GM12878 (cell line): Measurements from ENCODE around the gene SEPTIN10. TPM values are rescaled to one million over a fixed set of nuclear protein-coding genes. Genes with fewer than 3 reads are reported as not detected.
"Not testable (repeated sequence)": the region's sequence is repeated elsewhere in the genome, so short reads cannot be mapped to it uniquely, and the experiment has no call there.

Experiments used
- ATAC-seq: fragments of 200-7000 bp; cut with Tn5 transposase; 3 replicates; pipeline ENCODE4 v1.9.1; 2020; ENCODE audit warnings: mild to moderate bottlenecking, moderate library complexity
- BruUV-seq: library from RNA; stranded (reverse); fragments of 400-500 nt; replicated peaks from 2 replicates; lab custom pipeline; 2021; lab: Mats Ljungman, UMichigan
- CTCF ChIA-PET: fragments of 300-600 bp; sonication (Branson Sonifier 250); formaldehyde crosslinking; extraction: SDS; loops from one replicate; lab custom pipeline; 2021; ENCODE audit warnings: inconsistent platforms; lab: Yijun Ruan, JAX
- POLR2A ChIA-PET: fragments of 350-600 bp; formaldehyde crosslinking; extraction: SDS; loops from one replicate; lab custom pipeline; 2021; ENCODE audit warnings: inconsistent platforms; lab: Charles Lee
- RAD21 ChIA-PET: fragments of 300-600 bp; sonication (Branson Sonifier 250); formaldehyde crosslinking; loops from one replicate; lab custom pipeline; 2023; ENCODE audit warnings: antibody characterized with exemption; ENCODE audit not compliant: unreplicated experiment; lab: Charles Lee
- SMC1A ChIA-PET: fragments of 300-600 bp; sonication (Branson Sonifier 250); formaldehyde crosslinking; loops from one replicate; lab custom pipeline; 2023; ENCODE audit not compliant: unreplicated experiment, uncharacterized antibody; lab: Charles Lee
- DNase-seq: peaks from one replicate; pipeline ENCODE4 v3.0.0-alpha.2; 2011; ENCODE audit warnings: low read depth, low spot score
- FAIRE-seq: peaks from 3 replicates; lab custom pipeline; 2011; peaks lifted over from hg19 to GRCh38; lab: Jason Lieb, UNC
- H2AFZ ChIP-seq: 2 replicates; pipeline ENCODE4 v1.6.0; 2011; ENCODE audit warnings: low read depth, low read length, control low read depth; ENCODE audit not compliant: control insufficient read depth
- H3K27ac ChIP-seq: 2 replicates; pipeline ENCODE4 v1.5.1; 2011; ENCODE audit warnings: control low read depth; ENCODE audit not compliant: control insufficient read depth, insufficient read depth
- H3K27me3 ChIP-seq, 2 experiments: replicated peaks in 1 of 2; 2 replicates each; pipeline versions ENCODE4 v1.6.0 to v1.6.1; 2011; ENCODE audit warnings: low read length in 1 of 2; ENCODE audit not compliant: control insufficient read depth in 2 of 2, insufficient read depth in 2 of 2
- H3K36me3 ChIP-seq, 2 experiments: 2 replicates each; pipeline ENCODE4 v1.5.1; 2011; ENCODE audit warnings: low read length in 1 of 2; ENCODE audit not compliant: control insufficient read depth in 2 of 2, insufficient read depth in 2 of 2
- H3K4me1 ChIP-seq: 2 replicates; pipeline ENCODE4 v1.6.1; 2011; ENCODE audit warnings: mild to moderate bottlenecking, low read length, moderate library complexity, mixed read lengths; ENCODE audit not compliant: control insufficient read depth, insufficient read depth
- H3K4me2 ChIP-seq: 2 replicates; pipeline ENCODE4 v1.6.0; 2011; ENCODE audit warnings: control low read depth; ENCODE audit not compliant: control insufficient read depth, insufficient read depth
- H3K4me3 ChIP-seq: fragments of 200-600 bp; sonication (generic); 2 replicates; pipeline ENCODE4 v1.5.1; 2016
- H3K79me2 ChIP-seq: 2 replicates; pipeline ENCODE4 v1.6.0; 2011; ENCODE audit warnings: low read length; ENCODE audit not compliant: control insufficient read depth, insufficient read depth
- H3K9ac ChIP-seq: 2 replicates; pipeline ENCODE4 v1.8.0; 2011; ENCODE audit warnings: low read length, control low read depth, mixed read lengths; ENCODE audit not compliant: control insufficient read depth, insufficient read depth
- H3K9me3 ChIP-seq: replicated peaks from 3 replicates; pipeline ENCODE4 v1.5.1; 2011; ENCODE audit warnings: mild to moderate bottlenecking, low read length; ENCODE audit not compliant: control insufficient read depth, insufficient read depth
- H4K20me1 ChIP-seq: 2 replicates; pipeline ENCODE4 v1.6.0; 2011; ENCODE audit not compliant: control insufficient read depth, insufficient read depth
- BMI1 ChIP-seq: fragments of 450-650 bp; IDR thresholded peaks from 2 replicates; pipeline ENCODE4 v1.6.1; 2016; ENCODE audit warnings: mild to moderate bottlenecking, moderate library complexity, borderline replicate concordance
- CHD4 ChIP-seq: fragments of 200-600 bp; sonication (generic); IDR thresholded peaks from 2 replicates; pipeline ENCODE4 v1.6.1; 2016; ENCODE audit warnings: mild to moderate bottlenecking
- FOXM1 ChIP-seq: IDR thresholded peaks from 2 replicates; pipeline ENCODE4 v1.6.1; 2012; ENCODE audit warnings: low read depth, mild to moderate bottlenecking, inconsistent platforms, low read length, moderate library complexity
- JUND ChIP-seq: IDR thresholded peaks from 2 replicates; pipeline ENCODE4 v1.6.1; 2012; ENCODE audit warnings: low read depth, mild to moderate bottlenecking, low read length, improper control_type of control experiment, moderate library complexity
- SUPT20H ChIP-seq: IDR thresholded peaks from 2 replicates; pipeline ENCODE4 v1.6.1; 2011; ENCODE audit warnings: low read depth, mild to moderate bottlenecking, low read length, moderate library complexity, borderline replicate concordance; ENCODE audit not compliant: control insufficient read depth
- TCF3 ChIP-seq: IDR thresholded peaks from 2 replicates; pipeline ENCODE4 v1.6.1; 2012; ENCODE audit warnings: low read depth, mild to moderate bottlenecking, low read length, borderline replicate concordance; ENCODE audit not compliant: insufficient read depth
- whole genome bisulfite sequencing: methylation state at CpG from one replicate; pipeline ENCODE4 v1.1.6; 2016; ENCODE audit warnings: low lambda C conversion rate; ENCODE audit not compliant: insufficient replicate concordance, insufficient coverage; ENCODE audit errors: missing lambda C conversion rate; 5-methylcytosine and 5-hydroxymethylcytosine counted together
- in situ Hi-C: fragments of 300-500 bp; cut with MboI; formaldehyde crosslinking; loops from 9 replicates; pipeline ENCODE4 v1.14.3; 2018; ENCODE audit warnings: mixed read lengths
- intact Hi-C: fragments of 100-400 bp; cut with micrococcal nuclease; formaldehyde crosslinking; loops from one replicate; pipeline ENCODE4 v1.14.2; 2022; ENCODE audit not compliant: unreplicated experiment
- polyA plus RNA-seq, 11 experiments: library from polyadenylated mRNA; depleted of rRNA in 4 of 11; unstranded in 6 of 11; stranded (reverse) in 5 of 11; fragments of >200 nt; fragmentation: Nextera tagmentation in 4 of 11; fragmentation: Illumina TruSeq in 1 of 11; extraction: Ambion mirVana in 4 of 11; extraction: Trizol in 1 of 11; gene quantifications; 1 replicate in 1 of 11; 2 replicates in 10 of 11; pipeline versions ENCODE4 v1.2.1 to v1.2.3, GENCODE V29; 2011 to 2016; ENCODE audit warnings: inconsistent platforms in 2 of 11, missing spikeins in 2 of 11, low read depth in 1 of 11
- total RNA-seq, 4 experiments: library from RNA; depleted of rRNA in 3 of 4; stranded (reverse); fragments of >200 nt in 3 of 4; fragmentation: Illumina TruSeq in 1 of 4; extraction: Trizol in 1 of 4; gene quantifications; 2 replicates each; pipeline versions ENCODE4 v1.2.1 to v1.2.3, GENCODE V29; 2013 to 2021
- TF ChIP-seq, protein P1 (sequence below): fragments of 450-650 bp; formaldehyde crosslinking; IDR thresholded peaks from 2 replicates; pipeline ENCODE4 v1.5.0; 2022; ENCODE audit warnings: mild to moderate bottlenecking, missing genetic modification characterization

The SEPTIN10 gene
- total and polyA plus RNA-seq, 10 of the 15 experiments (the other 5 are each of a cell fraction or from before 2014, with no cell fraction given) = 20.2 to 132 (median 62.7) TPM

DNA sequence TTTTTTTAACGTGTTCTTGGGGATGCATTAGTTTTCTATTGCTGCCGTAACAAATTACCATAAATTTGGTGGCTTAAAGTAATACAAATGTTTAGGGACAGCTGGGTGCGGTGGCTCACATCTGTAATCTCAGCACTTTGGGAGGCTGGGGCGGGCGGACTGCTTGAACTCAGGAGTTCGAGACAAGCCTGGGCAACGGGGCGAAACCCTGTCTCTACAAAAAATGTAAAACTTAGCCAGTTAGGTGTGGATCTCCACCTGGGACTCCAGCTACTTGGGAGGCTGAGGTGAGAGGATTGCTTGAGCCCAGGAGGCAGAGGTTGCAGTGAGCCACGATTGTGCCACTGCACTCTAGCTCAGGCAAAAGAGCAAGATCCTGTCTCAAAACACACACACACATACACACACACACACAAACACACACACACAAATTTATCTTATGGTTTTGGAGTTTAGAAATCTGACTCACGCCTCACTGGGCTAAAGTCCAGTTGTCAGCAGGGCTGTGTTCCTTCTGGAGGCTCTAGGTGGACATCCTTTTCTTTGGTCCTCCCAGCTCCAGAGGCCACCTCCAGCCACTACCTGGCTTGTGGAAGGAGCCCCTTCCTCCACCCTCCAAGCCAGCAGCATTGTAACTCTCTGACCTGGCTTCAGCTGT, 76.1 kb downstream of the SEPTIN10 start:
- in situ Hi-C loops (no loop called here), intact Hi-C loops (no loop called here)
- Histone ChIP-seq H4K20me1 (no peaks in the 10 kb centered on the region), H3K4me1 (no peaks in the 10 kb centered on the region), H2AFZ (no peak overlapping the region), H3K4me3 (no peak overlapping the region), H3K4me2 (no peak overlapping the region), H3K36me3 (no peaks in the 10 kb centered on the region), H3K9ac (no peak overlapping the region), H3K9me3 (no peaks in the 10 kb centered on the region; the same call in 2 of the 3 replicates), H3K79me2 (no peaks in the 10 kb centered on the region), H3K27ac (no peak overlapping the region), H3K27me3 (no peaks in the 10 kb centered on the region; a peak in 1 of 4 replicates)
- FAIRE-seq (no peak), DNase-seq (no peak), ATAC-seq (no peak)
- ChIA-PET POLR2A (no interaction called here), CTCF (interaction anchor here (0.9 kb wide), 1 partner anchor 9 kb away, joined by 5 read pairs; no protein-coding TSS in a partner anchor), RAD21 (no interaction called here), SMC1A (no interaction called here)
- BruUV-seq = no TSS peak
- 66% methylated on average over 10 of the region's 10 CpGs for WGBS
- no peak for TF ChIP-seq JUND
- no peak for TF ChIP-seq SUPT20H
- no peak for TF ChIP-seq FOXM1
- TF ChIP-seq, protein P1, sequence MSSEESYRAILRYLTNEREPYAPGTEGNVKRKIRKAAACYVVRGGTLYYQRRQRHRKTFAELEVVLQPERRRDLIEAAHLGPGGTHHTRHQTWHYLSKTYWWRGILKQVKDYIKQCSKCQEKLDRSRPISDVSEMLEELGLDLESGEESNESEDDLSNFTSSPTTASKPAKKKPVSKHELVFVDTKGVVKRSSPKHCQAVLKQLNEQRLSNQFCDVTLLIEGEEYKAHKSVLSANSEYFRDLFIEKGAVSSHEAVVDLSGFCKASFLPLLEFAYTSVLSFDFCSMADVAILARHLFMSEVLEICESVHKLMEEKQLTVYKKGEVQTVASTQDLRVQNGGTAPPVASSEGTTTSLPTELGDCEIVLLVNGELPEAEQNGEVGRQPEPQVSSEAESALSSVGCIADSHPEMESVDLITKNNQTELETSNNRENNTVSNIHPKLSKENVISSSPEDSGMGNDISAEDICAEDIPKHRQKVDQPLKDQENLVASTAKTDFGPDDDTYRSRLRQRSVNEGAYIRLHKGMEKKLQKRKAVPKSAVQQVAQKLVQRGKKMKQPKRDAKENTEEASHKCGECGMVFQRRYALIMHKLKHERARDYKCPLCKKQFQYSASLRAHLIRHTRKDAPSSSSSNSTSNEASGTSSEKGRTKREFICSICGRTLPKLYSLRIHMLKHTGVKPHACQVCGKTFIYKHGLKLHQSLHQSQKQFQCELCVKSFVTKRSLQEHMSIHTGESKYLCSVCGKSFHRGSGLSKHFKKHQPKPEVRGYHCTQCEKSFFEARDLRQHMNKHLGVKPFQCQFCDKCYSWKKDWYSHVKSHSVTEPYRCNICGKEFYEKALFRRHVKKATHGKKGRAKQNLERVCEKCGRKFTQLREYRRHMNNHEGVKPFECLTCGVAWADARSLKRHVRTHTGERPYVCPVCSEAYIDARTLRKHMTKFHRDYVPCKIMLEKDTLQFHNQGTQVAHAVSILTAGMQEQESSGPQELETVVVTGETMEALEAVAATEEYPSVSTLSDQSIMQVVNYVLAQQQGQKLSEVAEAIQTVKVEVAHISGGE (CRISPR knock-in tag) = no peak
- TF ChIP-seq CHD4 = no peak
- TF ChIP-seq TCF3 = no peak
- TF ChIP-seq BMI1 = no peak

DNA sequence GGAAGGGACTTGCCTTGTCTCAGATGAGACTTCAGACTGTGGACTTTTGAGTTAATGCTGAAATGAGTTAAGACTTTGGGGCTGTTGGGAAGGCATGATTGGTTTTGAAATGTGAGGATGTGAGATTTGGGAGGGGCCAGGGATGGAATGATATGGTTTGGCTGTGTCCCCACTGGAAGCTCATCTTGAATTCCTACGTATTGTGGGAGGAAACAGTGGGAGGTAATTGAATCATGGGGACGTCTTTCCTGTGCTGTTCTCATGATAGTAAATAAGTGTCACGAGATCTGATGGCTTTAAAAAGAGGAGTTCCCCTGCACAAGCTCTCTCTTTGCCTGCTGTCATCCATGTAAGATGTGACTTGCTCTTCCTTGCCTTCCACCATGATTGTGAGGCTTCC, 77.2 kb downstream of the SEPTIN10 start:
- H3K9ac ChIP-seq, H3K9me3 ChIP-seq, BruUV-seq, in situ Hi-C loops, FAIRE-seq, RAD21 ChIA-PET, POLR2A ChIA-PET, H3K4me1 ChIP-seq, H3K79me2 ChIP-seq, H2AFZ ChIP-seq, DNase-seq, H3K4me2 ChIP-seq, ATAC-seq, H3K27ac ChIP-seq, H3K4me3 ChIP-seq, intact Hi-C loops, H3K36me3 ChIP-seq, H3K27me3 ChIP-seq, H4K20me1 ChIP-seq: not testable (repeated sequence)
- ChIA-PET SMC1A (interaction anchor here (1.4 to 1.5 kb wide), 2 partner anchors 10 to 22 kb away, joined by 4 to 7 read pairs; no protein-coding TSS in a partner anchor), CTCF (interaction anchor here (1.2 to 1.8 kb wide), 2 partner anchors 9 to 11 kb away, joined by 4 to 5 read pairs; no protein-coding TSS in a partner anchor)
- 1% methylated on average over 3 of the region's 3 CpGs for WGBS
